ENCODE measurements around the gene TC2N.
"Not testable (repeated sequence)": the region's sequence is repeated elsewhere in the genome, so short reads cannot be mapped to it uniquely, and the experiment has no call there.

Gene TC2N

DNA sequence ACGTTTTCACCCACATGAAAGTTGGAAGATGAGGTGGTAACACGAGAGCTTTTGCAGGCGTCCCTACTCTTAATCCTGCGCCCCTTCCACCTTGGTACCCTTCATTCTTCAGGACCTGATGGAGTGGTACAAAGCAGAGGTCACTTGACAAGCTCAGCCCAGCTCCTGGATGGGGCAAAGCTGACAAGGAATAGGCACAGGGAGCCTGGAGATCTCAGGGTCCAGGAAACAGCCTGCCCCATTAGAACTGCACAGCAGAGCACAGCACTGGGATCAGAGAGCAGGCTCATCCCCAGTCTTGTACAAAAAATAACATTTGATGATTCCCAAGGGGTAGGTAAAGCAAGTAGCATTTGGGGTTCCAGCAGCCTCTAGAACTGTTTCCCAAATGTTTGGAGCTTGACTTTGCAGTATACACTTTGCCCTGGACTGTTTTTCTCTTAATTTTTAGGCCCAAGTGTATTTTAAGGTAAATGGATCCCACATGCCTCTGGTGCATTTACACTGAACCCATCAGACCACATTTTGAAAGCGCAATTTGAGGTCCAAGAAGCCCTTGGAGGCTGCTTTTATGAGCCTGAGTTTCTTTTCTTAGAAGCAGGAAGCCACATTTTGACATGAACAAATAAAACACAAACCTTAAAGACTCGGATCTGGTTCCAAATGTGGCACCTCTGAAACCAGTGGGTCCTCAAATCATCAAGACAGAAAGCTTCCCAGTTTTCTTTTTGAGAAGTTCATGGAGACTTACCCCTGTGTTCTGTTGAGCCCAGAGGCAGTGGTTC, 633 bp downstream of the TC2N start:
- no peak for FAIRE-seq

- FAIRE-seq: no peak
These were observed 1.3 kb downstream of the TC2N start for GRCh38 chr14:91866061-91866460.

DNA sequence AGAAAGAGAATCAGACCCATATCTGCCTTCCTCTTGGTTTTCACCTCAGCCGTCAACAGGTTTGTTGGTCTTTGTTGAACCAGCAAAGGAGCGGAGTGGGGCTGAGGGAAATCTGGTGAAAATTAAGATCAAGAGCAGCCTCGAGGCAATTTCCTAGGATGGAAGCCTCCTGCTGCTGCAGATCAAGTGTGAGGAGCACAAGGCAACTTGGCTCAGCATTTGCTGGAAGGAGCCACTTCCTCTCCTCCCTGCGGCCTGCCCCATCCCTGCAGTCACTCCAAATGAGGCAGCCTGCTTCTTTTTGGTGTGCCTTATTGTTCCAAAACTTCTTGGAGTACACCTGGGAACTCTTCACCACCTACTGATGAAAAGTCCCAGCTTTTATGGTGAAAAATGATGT, 4.9 kb downstream of the TC2N start:
- no peak for FAIRE-seq

DNA sequence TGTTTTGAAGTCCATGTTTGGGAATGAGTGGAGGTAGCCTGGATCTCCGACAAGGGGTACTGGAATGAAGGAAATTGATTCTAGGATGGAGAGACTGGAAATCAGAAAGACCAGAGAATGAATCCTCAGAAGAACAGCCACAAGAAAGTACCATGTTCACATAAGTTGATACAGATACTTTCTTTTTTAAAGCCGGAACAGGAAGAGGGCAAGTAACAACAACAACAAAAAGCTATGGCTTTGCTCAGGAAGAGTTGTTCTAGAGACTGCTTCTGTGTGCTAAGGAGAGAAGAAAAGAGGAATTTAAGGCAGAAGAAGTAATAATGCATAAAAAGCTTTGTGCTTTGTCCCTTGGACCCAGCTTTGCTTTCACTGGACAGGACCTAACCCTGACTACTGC, 6.2 kb downstream of the TC2N start:
- no peak for FAIRE-seq

GRCh38 chr14:91860238-91860637, 7.1 kb downstream of the TC2N start:
- no peak for FAIRE-seq

DNA sequence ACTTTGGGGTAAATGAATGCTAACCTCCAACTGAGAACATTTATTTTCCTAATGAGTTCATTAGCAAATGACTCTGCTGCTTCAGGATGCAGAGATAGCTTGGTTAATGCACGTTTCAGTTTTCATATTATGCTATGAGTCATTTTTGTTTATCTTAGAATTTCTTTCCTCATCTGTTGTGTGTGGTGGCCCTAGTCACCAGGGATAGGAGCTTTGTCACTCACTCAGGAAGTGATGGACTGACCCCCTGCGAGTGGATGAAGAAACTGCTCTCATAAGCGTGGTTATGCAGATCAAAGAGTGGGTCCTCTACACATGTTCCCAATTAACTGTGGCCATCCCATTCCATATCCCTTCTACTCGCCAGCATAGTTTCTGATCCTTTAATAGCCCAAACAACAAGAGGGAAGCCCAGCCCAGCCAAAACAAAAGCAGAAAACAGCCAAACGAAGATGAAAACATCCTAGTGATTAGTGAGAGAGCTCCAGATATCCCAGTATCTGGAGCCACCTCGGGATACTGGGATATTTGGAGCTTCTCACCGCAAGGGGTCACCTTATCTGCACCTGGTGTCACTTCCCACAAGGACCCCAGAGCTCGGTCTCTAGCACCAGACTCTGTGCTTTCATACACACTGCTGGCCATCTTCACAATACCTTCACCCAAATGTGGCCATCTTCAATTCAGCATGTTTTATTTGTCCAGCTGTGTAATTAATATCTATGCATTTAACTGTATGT, 8.6 kb downstream of the TC2N start:
- no peak for FAIRE-seq

- no peak for FAIRE-seq
These were observed 9.7 kb downstream of the TC2N start for GRCh38 chr14:91857614-91858013.

GRCh38 chr14:91854327-91854934, 12.9 kb downstream of the TC2N start:
- FAIRE-seq: no peak

DNA sequence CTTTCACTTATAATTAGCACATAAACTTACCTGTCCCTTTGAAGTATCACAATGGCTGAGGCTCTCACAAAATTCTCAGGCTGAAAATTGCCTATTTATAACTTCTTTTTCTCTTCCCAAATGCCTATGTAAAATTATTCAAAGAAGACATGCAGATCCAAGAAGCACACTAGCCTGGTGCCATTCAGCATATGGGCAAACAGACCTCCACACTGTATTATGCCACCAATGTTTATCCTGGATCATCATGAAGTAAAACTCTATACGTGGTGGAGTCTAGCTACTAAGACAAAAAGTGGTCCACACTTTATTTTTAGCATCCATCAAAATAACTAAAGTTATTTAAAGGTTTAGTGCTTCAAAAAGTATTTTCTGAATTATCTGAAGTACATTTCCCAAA, 15.8 kb downstream of the TC2N start:
- no peak for FAIRE-seq

GRCh38 chr14:91848504-91849001, 18.8 kb downstream of the TC2N start:
- no peak for FAIRE-seq

DNA sequence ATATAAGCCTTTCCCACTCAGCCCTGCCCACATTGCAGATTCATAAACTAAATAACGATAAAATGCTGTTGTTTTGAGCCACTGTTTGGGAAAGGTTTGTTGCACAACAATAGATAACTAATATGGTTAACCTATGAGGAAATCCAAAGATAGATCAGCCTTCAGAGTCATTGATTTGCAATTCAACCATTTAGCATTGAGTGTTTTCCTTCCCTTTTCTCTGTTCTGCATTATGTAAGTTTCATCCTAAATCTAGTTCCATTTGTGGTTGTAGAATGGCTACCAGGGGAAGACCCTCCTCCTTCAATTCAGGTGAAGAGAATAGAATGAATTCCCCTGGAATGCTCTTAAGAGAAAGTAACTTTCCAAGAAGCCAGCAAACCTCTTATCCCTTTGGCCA, 19.6 kb downstream of the TC2N start:
- no peak for FAIRE-seq

DNA sequence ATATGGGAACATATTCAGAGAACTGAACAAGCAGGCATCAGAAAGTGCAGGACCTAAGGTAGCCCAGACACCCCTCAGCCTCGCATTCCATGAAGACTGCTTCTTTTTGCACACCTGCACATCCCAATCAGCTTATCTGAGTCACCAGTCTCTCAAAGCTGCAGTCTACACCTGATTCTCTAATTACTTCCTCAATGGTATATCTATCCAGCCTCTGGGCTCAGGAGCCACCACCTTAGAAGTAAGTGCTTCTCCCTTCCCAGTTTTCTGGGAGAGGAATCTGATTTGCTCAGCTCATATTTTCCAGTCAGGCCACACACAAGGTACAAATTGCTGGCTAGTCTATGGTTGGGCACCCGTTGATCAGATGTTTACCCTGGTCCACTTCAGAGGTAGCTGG, 21.7 kb downstream of the TC2N start:
- no peak for FAIRE-seq

GRCh38 chr14:91845056-91845455, 22.3 kb downstream of the TC2N start:
- not testable (repeated sequence) for FAIRE-seq

DNA sequence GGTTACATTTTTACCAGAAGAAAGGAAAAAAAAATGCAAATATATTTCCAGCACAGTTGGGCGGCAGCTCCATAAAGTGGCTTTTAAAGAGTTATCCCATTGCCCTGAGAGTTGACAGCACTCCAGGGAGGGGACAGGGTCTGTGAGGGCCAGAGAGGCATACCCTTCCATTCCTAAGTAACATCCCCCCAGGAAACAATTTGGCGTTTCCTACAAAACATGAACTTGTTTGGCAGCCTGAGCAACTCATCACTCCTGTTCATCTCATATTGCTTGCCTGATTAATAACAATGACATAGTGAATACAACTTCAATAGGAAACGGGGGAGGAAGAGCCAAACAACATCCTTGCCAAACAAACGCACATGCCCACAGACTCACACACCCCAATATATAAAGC, 23.3 kb downstream of the TC2N start:
- no peak for FAIRE-seq

DNA sequence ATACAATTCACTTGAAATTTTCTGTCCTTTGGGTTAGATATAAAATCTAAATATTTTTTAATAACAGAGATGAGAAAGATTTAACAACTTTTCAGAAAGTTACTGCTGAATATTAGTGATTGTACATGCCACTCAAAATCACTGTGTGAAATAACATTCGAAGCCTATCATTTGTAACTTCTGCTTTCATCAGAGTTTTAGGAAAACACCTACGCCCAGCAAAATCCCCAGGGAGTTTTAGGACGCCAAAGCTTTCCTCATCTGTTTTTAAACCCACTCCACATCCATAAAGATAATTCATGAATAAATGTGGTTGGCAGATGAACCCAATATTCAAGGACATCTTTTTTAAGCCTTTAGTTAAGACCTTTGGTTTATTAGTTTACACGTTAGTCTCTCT, 23.9 kb downstream of the TC2N start:
- FAIRE-seq: no peak

DNA sequence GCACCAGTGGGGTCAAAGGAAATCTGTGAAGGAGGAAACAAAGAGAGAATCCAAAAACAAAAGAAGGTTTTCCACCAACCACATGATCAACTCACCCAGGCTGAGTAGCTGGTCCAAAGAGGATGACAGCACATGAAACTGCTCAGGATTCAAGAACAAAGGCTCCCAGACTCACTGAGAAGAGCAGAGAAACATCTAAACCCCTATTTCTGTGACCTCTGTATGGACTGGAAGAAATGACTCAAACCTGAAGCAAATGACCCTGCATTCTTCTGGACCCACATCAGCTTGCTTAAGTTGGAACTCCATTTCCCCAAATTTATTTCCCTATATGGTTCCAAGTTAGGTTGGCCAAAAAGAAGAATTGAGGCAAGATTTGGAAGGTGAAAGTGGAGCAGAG, 26.3 kb downstream of the TC2N start:
- no peak for FAIRE-seq

GRCh38 chr14:91839749-91840148, 27.6 kb downstream of the TC2N start:
- no peak for FAIRE-seq

DNA sequence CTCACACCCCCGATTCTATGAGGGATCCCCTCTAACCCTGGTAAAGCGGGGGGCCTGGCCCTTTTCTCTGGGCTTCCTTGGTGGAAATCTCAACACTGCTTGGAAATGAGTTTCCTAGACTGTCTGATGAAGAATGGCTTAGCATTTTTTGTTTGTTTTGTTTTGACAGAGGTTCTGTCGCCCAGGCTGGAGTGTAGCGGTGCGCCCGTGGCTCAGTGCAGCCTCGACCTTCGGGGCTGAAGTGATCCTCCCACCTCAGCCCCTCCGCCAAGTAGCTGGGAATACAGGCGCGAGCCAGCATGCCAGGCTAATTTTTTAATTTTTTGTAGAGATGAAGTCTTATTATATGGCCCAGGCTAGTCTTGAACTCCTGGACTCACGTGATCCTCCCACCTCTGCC, 30.3 kb downstream of the TC2N start:
- no peak for FAIRE-seq

DNA sequence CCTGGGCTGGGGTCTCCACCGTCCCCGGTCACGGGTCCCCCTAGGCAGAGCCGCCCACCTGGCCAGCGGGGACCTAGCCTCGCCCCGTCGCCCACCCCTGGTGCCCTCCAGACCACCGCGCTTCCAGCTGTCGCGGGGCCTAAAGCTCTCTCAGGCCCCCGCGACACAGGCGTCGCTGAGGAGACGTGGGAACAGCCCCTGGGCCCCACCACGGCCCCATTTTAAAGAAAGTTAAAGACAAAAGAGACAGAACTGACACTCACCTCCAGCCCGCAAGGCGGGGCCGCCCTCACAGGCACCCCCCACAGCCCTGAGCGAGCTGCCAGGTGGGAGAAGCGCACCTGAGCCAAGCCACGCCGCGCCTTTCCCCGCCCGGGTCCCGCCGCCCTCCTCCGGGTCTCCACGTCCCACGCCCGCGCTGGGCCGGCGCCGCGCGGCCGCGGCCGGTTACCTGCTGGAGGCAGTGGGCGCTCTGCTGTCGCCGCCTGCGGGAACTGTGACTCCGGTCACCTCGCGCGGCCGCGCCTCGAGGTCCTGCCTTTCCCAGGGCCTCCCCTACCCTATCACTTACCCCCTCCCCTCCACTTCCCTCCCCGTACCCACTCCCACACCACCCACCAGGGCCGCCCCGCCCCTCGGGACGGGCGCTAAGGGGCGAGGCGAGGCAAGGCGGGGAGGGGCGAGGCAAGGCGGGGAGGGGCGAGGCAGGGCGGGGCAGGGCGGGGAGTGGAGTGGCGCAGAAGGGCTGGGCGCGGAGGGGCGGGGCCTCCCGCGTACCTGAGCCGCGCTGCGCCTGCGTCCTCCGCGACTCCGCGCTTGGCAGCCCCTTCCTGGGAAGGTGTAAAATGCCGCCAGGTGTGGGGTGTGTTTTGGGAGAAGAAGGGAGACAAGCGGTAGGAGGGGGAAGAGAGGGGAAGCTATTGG, 31.2 kb downstream of the TC2N start:
- FAIRE-seq: no peak

- FAIRE-seq: no peak
These were observed 32.0 kb downstream of the TC2N start for GRCh38 chr14:91835197-91835919.

GRCh38 chr14:91834571-91834970, 32.8 kb downstream of the TC2N start:
- no peak for FAIRE-seq

- FAIRE-seq: no peak
These were observed 36.0 kb downstream of the TC2N start for GRCh38 chr14:91831337-91831736.
